NT2/D1 (cell line): ENCODE measurements around the gene RNF10.

Source experiments
- SUZ12 ChIP-seq: IDR thresholded peaks from 2 replicates; pipeline ENCODE4 v1.6.1; 2011; ENCODE audit not compliant: insufficient read length, insufficient read depth; ENCODE audit errors: extremely low read depth
- YY1 ChIP-seq: IDR thresholded peaks from 2 replicates; pipeline ENCODE4 v1.6.1; 2011; ENCODE audit not compliant: insufficient read length, insufficient read depth

DNA sequence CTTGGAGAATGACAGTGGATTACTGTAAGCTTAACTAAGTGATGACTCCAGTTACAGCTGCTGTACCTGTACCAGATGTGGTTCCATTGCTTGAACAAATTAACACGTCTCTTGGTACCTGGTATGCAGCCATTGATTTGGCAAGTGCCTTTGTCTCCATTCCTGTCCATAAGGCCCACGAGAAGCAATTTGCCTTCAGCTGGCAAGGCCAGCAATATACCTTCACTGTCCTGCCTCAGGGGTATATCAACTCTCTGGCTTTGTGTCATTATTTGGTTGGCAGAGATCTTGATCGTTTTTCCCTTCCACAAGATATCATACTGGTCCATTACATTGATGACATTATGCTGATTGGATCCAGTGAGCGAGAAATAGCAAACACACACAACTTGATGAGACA lies 76.4 kb downstream of the RNF10 start:
- TF ChIP-seq SUZ12 (no peak), YY1 (no peak)
